Lower leg skin (tissue), 3 donors: ENCODE measurements around the gene LMX1A.

Source experiments
- POLR2A ChIP-seq, 2 donors: fragments of 450-650 bp; IDR thresholded peaks; one replicate each; pipeline ENCODE4 v1.6.1; 2016 to 2017; ENCODE audit warnings: antibody characterized with exemption in 2 of 2, mild to moderate bottlenecking in 1 of 2, moderate library complexity in 1 of 2
- TF ChIP-seq, protein P1 (sequence below), 3 donors: fragments of 450-650 bp; IDR thresholded peaks; one replicate each; pipeline ENCODE4 v1.5.1; 2016; ENCODE audit warnings: antibody characterized with exemption in 3 of 3, mild to moderate bottlenecking in 3 of 3, moderate library complexity in 2 of 3

DNA sequence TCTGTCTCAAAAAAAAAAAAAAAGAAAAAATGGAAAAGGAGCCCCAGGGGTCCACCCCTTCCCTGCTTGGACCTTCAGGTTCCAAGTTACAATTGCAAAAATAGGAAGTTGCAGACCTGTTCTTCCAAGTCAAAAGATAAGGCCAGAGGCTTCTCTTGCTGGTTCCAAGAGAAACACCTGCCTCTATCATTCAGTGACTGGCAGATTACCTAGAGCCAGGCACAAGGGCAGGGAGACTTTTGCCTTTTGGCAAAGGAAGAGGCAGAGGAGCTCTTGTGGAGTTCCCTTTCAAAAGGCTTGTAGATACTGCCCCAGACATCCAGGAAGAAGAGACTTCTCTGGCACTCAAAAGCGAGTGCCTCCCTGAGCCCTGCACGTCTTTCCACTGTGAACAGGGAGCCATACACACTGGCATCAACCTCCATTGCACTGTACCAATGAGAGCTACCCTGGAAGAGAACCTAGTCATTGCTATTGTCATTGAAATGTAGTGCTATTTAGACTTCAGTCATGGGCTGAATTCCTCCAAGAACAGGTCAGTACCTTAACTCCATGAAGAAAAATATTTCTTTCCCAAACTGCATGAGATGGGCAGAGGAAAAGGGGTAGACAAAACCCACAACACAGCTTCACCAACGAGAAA, 91.2 kb downstream of the LMX1A start:
- TF ChIP-seq, protein P1, sequence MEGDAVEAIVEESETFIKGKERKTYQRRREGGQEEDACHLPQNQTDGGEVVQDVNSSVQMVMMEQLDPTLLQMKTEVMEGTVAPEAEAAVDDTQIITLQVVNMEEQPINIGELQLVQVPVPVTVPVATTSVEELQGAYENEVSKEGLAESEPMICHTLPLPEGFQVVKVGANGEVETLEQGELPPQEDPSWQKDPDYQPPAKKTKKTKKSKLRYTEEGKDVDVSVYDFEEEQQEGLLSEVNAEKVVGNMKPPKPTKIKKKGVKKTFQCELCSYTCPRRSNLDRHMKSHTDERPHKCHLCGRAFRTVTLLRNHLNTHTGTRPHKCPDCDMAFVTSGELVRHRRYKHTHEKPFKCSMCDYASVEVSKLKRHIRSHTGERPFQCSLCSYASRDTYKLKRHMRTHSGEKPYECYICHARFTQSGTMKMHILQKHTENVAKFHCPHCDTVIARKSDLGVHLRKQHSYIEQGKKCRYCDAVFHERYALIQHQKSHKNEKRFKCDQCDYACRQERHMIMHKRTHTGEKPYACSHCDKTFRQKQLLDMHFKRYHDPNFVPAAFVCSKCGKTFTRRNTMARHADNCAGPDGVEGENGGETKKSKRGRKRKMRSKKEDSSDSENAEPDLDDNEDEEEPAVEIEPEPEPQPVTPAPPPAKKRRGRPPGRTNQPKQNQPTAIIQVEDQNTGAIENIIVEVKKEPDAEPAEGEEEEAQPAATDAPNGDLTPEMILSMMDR (IDR thresholded peaks at IDR 0.05): no peak
- TF ChIP-seq POLR2A (IDR thresholded peaks at IDR 0.05): no peak
